Measurements from ENCODE around the gene PCGF5.

Gene PCGF5

DNA sequence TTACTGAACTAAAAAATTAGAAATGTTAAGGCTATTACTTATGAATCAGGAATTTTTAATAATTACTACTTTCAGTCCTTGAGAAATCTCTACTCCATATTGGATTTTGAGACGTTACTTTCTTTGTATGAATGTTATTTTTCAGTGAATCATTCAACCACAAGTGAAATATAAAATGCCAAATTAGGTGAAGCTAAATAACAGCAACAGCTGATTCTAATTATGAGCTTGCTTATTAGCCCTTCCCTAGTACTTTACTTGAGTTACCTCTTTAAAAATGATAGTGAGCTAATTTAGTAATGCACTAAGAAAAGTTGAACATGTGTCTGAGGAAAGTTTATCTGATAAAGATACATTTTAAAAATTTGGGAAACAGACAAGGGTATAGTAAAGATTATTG is 51.4 kb downstream of the PCGF5 start:
- H3K27me3 ChIP-seq (ENCODE audit: control insufficient read depth in 2 of 2, insufficient read depth in 2 of 2, low read length in 2 of 2) = no peaks in the 10 kb centered on the region
- H3K27ac ChIP-seq (ENCODE audit: low read depth in 2 of 2, low read length in 2 of 2) = no peak overlapping the region
- H3K4me1 ChIP-seq (ENCODE audit: control insufficient read depth in 2 of 2, insufficient read depth in 2 of 2, low read length in 2 of 2) = no peaks in the 10 kb centered on the region
- H3K9ac ChIP-seq (ENCODE audit: low read depth in 1 of 2, low read length in 2 of 2) = no peak overlapping the region
- peaks cover 10 to 17% of the 10 kb centered on the region in 2 donors for H3K36me3 ChIP-seq (ENCODE audit: control insufficient read depth in 2 of 2, insufficient read depth in 2 of 2, low read length in 2 of 2)
- H3K9me3 ChIP-seq (ENCODE audit: control insufficient read depth in 2 of 2, low read length in 2 of 2) = no peaks in the 10 kb centered on the region
- H3K4me3 ChIP-seq (ENCODE audit: low read length in 2 of 2) = no peak overlapping the region

GRCh38 chr10:91284486-91285090 is 64.1 kb downstream of the PCGF5 start:
- no peak overlapping the region for H3K9ac ChIP-seq (ENCODE audit: low read depth in 1 of 2, low read length in 2 of 2)
- no peak overlapping the region for H3K4me3 ChIP-seq (ENCODE audit: low read length in 2 of 2)
- no peaks in the 10 kb centered on the region for H3K4me1 ChIP-seq (ENCODE audit: control insufficient read depth in 2 of 2, insufficient read depth in 2 of 2, low read length in 2 of 2)
- H3K36me3 ChIP-seq (ENCODE audit: control insufficient read depth in 2 of 2, insufficient read depth in 2 of 2, low read length in 2 of 2) = peaks cover 0 to 3% of the 10 kb centered on the region in 2 donors
- no peaks in the 10 kb centered on the region for H3K9me3 ChIP-seq (ENCODE audit: control insufficient read depth in 2 of 2, low read length in 2 of 2)
- H3K27ac ChIP-seq (ENCODE audit: low read depth in 2 of 2, low read length in 2 of 2) = no peak overlapping the region
- no peaks in the 10 kb centered on the region for H3K27me3 ChIP-seq (ENCODE audit: control insufficient read depth in 2 of 2, insufficient read depth in 2 of 2, low read length in 2 of 2)

DNA sequence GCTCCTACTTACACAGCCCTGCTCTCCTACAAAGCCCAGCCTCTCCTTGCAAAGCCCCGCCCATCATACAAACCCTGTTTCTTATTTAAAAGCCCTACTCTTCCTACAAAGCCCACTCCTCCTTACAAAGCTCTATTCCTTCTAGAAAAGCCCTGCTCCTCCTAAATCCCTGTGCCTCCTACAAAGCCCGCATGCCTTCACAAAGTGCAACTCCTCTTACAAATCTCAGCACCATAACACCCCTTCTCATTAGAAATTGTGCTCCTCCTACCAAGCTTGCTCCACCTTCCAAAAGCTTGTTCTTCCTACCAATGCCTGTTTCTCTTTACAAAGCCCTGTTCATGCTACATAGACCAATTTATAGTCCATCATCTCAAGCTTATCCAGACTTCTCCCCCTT is 66.1 kb downstream of the PCGF5 start:
- Histone ChIP-seq H3K27ac (ENCODE audit: low read depth in 2 of 2, low read length in 2 of 2) (no peak overlapping the region), H3K4me3 (ENCODE audit: low read length in 2 of 2) (no peak overlapping the region), H3K27me3 (ENCODE audit: control insufficient read depth in 2 of 2, insufficient read depth in 2 of 2, low read length in 2 of 2) (no peaks in the 10 kb centered on the region), H3K4me1 (ENCODE audit: control insufficient read depth in 2 of 2, insufficient read depth in 2 of 2, low read length in 2 of 2) (no peaks in the 10 kb centered on the region), H3K9me3 (ENCODE audit: control insufficient read depth in 2 of 2, low read length in 2 of 2) (no peaks in the 10 kb centered on the region), H3K9ac (ENCODE audit: low read depth in 1 of 2, low read length in 2 of 2) (no peak overlapping the region), H3K36me3 (ENCODE audit: control insufficient read depth in 2 of 2, insufficient read depth in 2 of 2, low read length in 2 of 2) (peaks cover 0 to 3% of the 10 kb centered on the region in 2 donors)

DNA sequence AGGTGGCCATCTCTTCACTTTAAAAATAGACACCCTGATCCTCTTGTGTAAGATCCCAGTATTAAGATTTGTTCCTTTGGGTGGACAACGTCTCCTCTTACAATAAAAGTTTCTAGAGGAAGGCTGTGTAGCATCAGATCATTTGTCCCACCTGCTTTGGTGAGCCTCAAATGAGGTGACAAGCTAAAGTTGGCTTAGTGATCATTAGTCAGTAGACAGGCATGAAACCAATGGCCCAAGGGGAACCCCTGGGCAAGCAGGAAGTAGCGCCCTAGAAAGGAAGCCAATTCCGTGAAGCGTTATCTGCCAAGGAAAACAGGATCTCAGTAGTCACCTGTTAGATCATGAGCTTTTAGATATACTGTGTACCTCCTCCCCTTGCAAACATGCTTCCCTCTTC is 66.8 kb downstream of the PCGF5 start:
- Histone ChIP-seq H3K27me3 (ENCODE audit: control insufficient read depth in 2 of 2, insufficient read depth in 2 of 2, low read length in 2 of 2) (no peaks in the 10 kb centered on the region), H3K9ac (ENCODE audit: low read depth in 1 of 2, low read length in 2 of 2) (no peak overlapping the region), H3K27ac (ENCODE audit: low read depth in 2 of 2, low read length in 2 of 2) (no peak overlapping the region), H3K9me3 (ENCODE audit: control insufficient read depth in 2 of 2, low read length in 2 of 2) (no peaks in the 10 kb centered on the region), H3K4me1 (ENCODE audit: control insufficient read depth in 2 of 2, insufficient read depth in 2 of 2, low read length in 2 of 2) (no peaks in the 10 kb centered on the region), H3K4me3 (ENCODE audit: low read length in 2 of 2) (no peak overlapping the region), H3K36me3 (ENCODE audit: control insufficient read depth in 2 of 2, insufficient read depth in 2 of 2, low read length in 2 of 2) (peaks cover 0 to 3% of the 10 kb centered on the region in 2 donors)

DNA sequence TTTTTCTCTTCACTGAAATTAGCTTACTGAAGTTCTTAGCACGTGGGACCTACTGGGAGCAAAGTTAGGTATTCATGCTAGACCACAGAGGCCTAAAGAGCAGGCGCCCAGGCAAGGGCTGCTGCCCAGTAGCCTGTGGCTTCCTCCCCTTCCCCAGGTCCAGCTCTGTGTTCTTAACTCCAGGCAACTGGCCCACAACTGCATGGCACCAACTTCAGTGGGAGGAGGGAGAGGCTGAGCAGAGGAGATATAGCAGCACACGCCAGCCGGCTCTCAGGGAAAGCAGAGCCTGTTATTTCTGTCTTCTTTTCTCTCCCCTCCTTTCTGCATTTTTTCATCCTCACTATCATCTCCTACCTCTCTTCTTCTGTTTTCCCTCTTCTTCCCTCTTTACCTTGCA is 67.4 kb downstream of the PCGF5 start:
- Histone ChIP-seq H3K9me3 (ENCODE audit: control insufficient read depth in 2 of 2, low read length in 2 of 2) (no peaks in the 10 kb centered on the region), H3K4me3 (ENCODE audit: low read length in 2 of 2) (no peak overlapping the region), H3K4me1 (ENCODE audit: control insufficient read depth in 2 of 2, insufficient read depth in 2 of 2, low read length in 2 of 2) (no peaks in the 10 kb centered on the region), H3K27me3 (ENCODE audit: control insufficient read depth in 2 of 2, insufficient read depth in 2 of 2, low read length in 2 of 2) (no peaks in the 10 kb centered on the region), H3K27ac (ENCODE audit: low read depth in 2 of 2, low read length in 2 of 2) (no peak overlapping the region), H3K36me3 (ENCODE audit: control insufficient read depth in 2 of 2, insufficient read depth in 2 of 2, low read length in 2 of 2) (peaks cover 0 to 3% of the 10 kb centered on the region in 2 donors), H3K9ac (ENCODE audit: low read depth in 1 of 2, low read length in 2 of 2) (no peak overlapping the region)

DNA sequence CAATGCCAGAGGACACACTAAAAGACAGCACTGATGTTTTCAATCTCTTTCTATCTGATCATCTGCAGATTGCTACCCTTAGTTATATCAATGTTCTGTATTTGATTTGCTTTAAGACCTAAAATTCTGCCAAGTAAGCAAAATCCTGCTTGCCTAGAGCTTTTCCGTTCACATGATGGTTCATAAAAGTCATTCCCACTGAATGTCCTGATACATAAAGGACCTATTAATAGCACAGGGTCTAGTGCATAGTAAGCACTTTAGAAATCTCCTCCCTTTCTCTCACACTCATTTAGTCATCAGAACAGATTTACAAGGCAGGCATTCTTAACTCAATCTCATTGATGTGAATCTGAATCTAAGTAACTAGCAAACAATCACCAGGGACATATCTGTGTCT is 68.8 kb downstream of the PCGF5 start:
- H3K27ac ChIP-seq (ENCODE audit: low read depth in 2 of 2, low read length in 2 of 2) = no peak overlapping the region
- H3K27me3 ChIP-seq (ENCODE audit: control insufficient read depth in 2 of 2, insufficient read depth in 2 of 2, low read length in 2 of 2) = no peaks in the 10 kb centered on the region
- H3K9ac ChIP-seq (ENCODE audit: low read depth in 1 of 2, low read length in 2 of 2) = no peak overlapping the region
- no peak overlapping the region for H3K4me3 ChIP-seq (ENCODE audit: low read length in 2 of 2)
- H3K36me3 ChIP-seq (ENCODE audit: control insufficient read depth in 2 of 2, insufficient read depth in 2 of 2, low read length in 2 of 2) = peaks cover 0 to 3% of the 10 kb centered on the region in 2 donors
- H3K4me1 ChIP-seq (ENCODE audit: control insufficient read depth in 2 of 2, insufficient read depth in 2 of 2, low read length in 2 of 2) = no peaks in the 10 kb centered on the region
- H3K9me3 ChIP-seq (ENCODE audit: control insufficient read depth in 2 of 2, low read length in 2 of 2) = no peaks in the 10 kb centered on the region

- Histone ChIP-seq H3K27me3 (ENCODE audit: control insufficient read depth in 2 of 2, insufficient read depth in 2 of 2, low read length in 2 of 2) (no peaks in the 10 kb centered on the region), H3K4me1 (ENCODE audit: control insufficient read depth in 2 of 2, insufficient read depth in 2 of 2, low read length in 2 of 2) (no peaks in the 10 kb centered on the region), H3K4me3 (ENCODE audit: low read length in 2 of 2) (no peak overlapping the region), H3K36me3 (ENCODE audit: control insufficient read depth in 2 of 2, insufficient read depth in 2 of 2, low read length in 2 of 2) (no peaks in the 10 kb centered on the region), H3K9ac (ENCODE audit: low read depth in 1 of 2, low read length in 2 of 2) (no peak overlapping the region), H3K27ac (ENCODE audit: low read depth in 2 of 2, low read length in 2 of 2) (no peak overlapping the region), H3K9me3 (ENCODE audit: control insufficient read depth in 2 of 2, low read length in 2 of 2) (no peaks in the 10 kb centered on the region)
Measured at GRCh38 chr10:91290607-91291006, 70.1 kb downstream of the PCGF5 start.

GRCh38 chr10:91294134-91294906 is 73.9 kb downstream of the PCGF5 start:
- Histone ChIP-seq H3K27ac (ENCODE audit: low read depth in 2 of 2, low read length in 2 of 2) (no peak overlapping the region), H3K9ac (ENCODE audit: low read depth in 1 of 2, low read length in 2 of 2) (no peak overlapping the region)

DNA sequence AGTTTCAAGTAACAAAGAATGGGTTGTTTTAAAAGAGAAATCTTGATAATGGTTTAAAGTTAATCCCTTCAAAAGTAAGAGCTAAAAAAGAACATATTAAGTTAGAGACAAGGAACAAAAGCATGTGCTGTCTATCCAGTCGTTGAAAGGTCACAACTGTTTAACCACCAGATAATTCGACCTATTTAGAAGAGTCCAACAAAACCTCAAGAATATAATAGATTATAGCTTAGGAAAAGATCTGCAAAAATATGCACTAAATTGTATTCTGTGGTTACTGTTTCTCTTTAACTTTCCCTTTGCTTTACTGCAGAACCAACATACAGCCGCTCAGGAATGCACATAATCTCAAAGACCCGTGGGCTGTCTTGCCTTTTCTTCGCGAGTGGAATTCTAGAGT is 74.9 kb downstream of the PCGF5 start:
- H3K9ac ChIP-seq (ENCODE audit: low read depth in 1 of 2, low read length in 2 of 2) = no peak overlapping the region
- no peaks in the 10 kb centered on the region for H3K9me3 ChIP-seq (ENCODE audit: control insufficient read depth in 2 of 2, low read length in 2 of 2)
- no peaks in the 10 kb centered on the region for H3K27me3 ChIP-seq (ENCODE audit: control insufficient read depth in 2 of 2, insufficient read depth in 2 of 2, low read length in 2 of 2)
- peaks cover 6 to 7% of the 10 kb centered on the region in 2 donors for H3K4me1 ChIP-seq (ENCODE audit: control insufficient read depth in 2 of 2, insufficient read depth in 2 of 2, low read length in 2 of 2)
- H3K4me3 ChIP-seq (ENCODE audit: low read length in 2 of 2) = no peak overlapping the region
- H3K27ac ChIP-seq (ENCODE audit: low read depth in 2 of 2, low read length in 2 of 2) = no peak overlapping the region
- H3K36me3 ChIP-seq (ENCODE audit: control insufficient read depth in 2 of 2, insufficient read depth in 2 of 2, low read length in 2 of 2) = no peaks in the 10 kb centered on the region

More at GRCh38 chr10:91294134-91294906, 73.9 kb downstream of the PCGF5 start:
- H3K9me3 ChIP-seq (ENCODE audit: control insufficient read depth in 2 of 2, low read length in 2 of 2) = no peaks in the 10 kb centered on the region
- peaks cover 6 to 7% of the 10 kb centered on the region in 2 donors for H3K4me1 ChIP-seq (ENCODE audit: control insufficient read depth in 2 of 2, insufficient read depth in 2 of 2, low read length in 2 of 2)
- H3K27me3 ChIP-seq (ENCODE audit: control insufficient read depth in 2 of 2, insufficient read depth in 2 of 2, low read length in 2 of 2) = no peaks in the 10 kb centered on the region
- no peak overlapping the region for H3K4me3 ChIP-seq (ENCODE audit: low read length in 2 of 2)
- no peaks in the 10 kb centered on the region for H3K36me3 ChIP-seq (ENCODE audit: control insufficient read depth in 2 of 2, insufficient read depth in 2 of 2, low read length in 2 of 2)

- Histone ChIP-seq H3K9me3 (ENCODE audit: control insufficient read depth in 2 of 2, low read length in 2 of 2) (no peaks in the 10 kb centered on the region), H3K4me1 (ENCODE audit: control insufficient read depth in 2 of 2, insufficient read depth in 2 of 2, low read length in 2 of 2) (peaks cover 6 to 7% of the 10 kb centered on the region in 2 donors), H3K4me3 (ENCODE audit: low read length in 2 of 2) (no peak overlapping the region), H3K36me3 (ENCODE audit: control insufficient read depth in 2 of 2, insufficient read depth in 2 of 2, low read length in 2 of 2) (no peaks in the 10 kb centered on the region), H3K9ac (ENCODE audit: low read depth in 1 of 2, low read length in 2 of 2) (no peak overlapping the region), H3K27me3 (ENCODE audit: control insufficient read depth in 2 of 2, insufficient read depth in 2 of 2, low read length in 2 of 2) (no peaks in the 10 kb centered on the region), H3K27ac (ENCODE audit: low read depth in 2 of 2, low read length in 2 of 2) (no peak overlapping the region)
Measured at GRCh38 chr10:91296471-91296870, 76.0 kb downstream of the PCGF5 start.

All from mucosa of rectum (tissue), 2 donors.